Fibroblast of villous mesenchyme (primary cell): ENCODE results near the gene TOM1. TPM values are rescaled to one million over a fixed set of nuclear protein-coding genes. Genes with fewer than 3 reads are reported as not detected.

Experiments used
- DNase-seq: peaks from one replicate; pipeline ENCODE4 v3.0.0-alpha.2; 2010; ENCODE audit warnings: low read depth
- H3K4me3 ChIP-seq: 2 replicates; pipeline ENCODE4 v1.5.1; 2011; ENCODE audit warnings: low read depth, mild to moderate bottlenecking, low read length
- CTCF ChIP-seq: IDR thresholded peaks from 2 replicates; pipeline ENCODE4 v1.5.1; 2012; ENCODE audit warnings: low read depth, mild to moderate bottlenecking, low read length; ENCODE audit not compliant: insufficient read depth
- total RNA-seq: library from RNA; depleted of rRNA; stranded (reverse); fragments of >200 nt; gene quantifications from 2 replicates; pipeline ENCODE4 v1.2.3, GENCODE V29; 2012

TOM1 gene
- total RNA-seq, 1 donor: 53.1 TPM

GRCh38 chr22:35369996-35370395 is 70.3 kb downstream of the TOM1 start:
- no peak for DNase-seq
- TF ChIP-seq CTCF: no peak
- no peak overlapping the region for H3K4me3 ChIP-seq

GRCh38 chr22:35373781-35374180 is 74.1 kb downstream of the TOM1 start:
- TF ChIP-seq CTCF: no peak
- no peak overlapping the region for H3K4me3 ChIP-seq
- DNase-seq: no peak

GRCh38 chr22:35375031-35375430 is 75.3 kb downstream of the TOM1 start:
- DNase-seq: no peak
- TF ChIP-seq CTCF: no peak
- H3K4me3 ChIP-seq: no peak overlapping the region

- TF ChIP-seq CTCF: no peak
- no peak overlapping the region for H3K4me3 ChIP-seq
- DNase-seq: no peak
These were observed 75.8 kb downstream of the TOM1 start for GRCh38 chr22:35375526-35375925.

- TF ChIP-seq CTCF: no peak
- H3K4me3 ChIP-seq: no peak overlapping the region
- DNase-seq: peak; percentile 99
These were observed 77.2 kb downstream of the TOM1 start for GRCh38 chr22:35376728-35377472.

- H3K4me3 ChIP-seq: no peak overlapping the region
- no peak for DNase-seq
- TF ChIP-seq CTCF: no peak
These were observed 78.0 kb downstream of the TOM1 start for GRCh38 chr22:35377735-35378134.

- no peak for DNase-seq
- no peak for TF ChIP-seq CTCF
These were observed 78.9 kb downstream of the TOM1 start for GRCh38 chr22:35378621-35379020.

More at GRCh38 chr22:35378621-35379020, 78.9 kb downstream of the TOM1 start:
- H3K4me3 ChIP-seq: no peak overlapping the region
